Measurements from ENCODE around the gene ARL17A. TPM values are rescaled to one million over a fixed set of nuclear protein-coding genes. Genes with fewer than 3 reads are reported as not detected.
"Not testable (repeated sequence)": the region's sequence is repeated elsewhere in the genome, so short reads cannot be mapped to it uniquely, and the experiment has no call there.

The ARL17A gene
- polyA plus RNA-seq (ENCODE audit: insufficient read length): 27.4 TPM

DNA sequence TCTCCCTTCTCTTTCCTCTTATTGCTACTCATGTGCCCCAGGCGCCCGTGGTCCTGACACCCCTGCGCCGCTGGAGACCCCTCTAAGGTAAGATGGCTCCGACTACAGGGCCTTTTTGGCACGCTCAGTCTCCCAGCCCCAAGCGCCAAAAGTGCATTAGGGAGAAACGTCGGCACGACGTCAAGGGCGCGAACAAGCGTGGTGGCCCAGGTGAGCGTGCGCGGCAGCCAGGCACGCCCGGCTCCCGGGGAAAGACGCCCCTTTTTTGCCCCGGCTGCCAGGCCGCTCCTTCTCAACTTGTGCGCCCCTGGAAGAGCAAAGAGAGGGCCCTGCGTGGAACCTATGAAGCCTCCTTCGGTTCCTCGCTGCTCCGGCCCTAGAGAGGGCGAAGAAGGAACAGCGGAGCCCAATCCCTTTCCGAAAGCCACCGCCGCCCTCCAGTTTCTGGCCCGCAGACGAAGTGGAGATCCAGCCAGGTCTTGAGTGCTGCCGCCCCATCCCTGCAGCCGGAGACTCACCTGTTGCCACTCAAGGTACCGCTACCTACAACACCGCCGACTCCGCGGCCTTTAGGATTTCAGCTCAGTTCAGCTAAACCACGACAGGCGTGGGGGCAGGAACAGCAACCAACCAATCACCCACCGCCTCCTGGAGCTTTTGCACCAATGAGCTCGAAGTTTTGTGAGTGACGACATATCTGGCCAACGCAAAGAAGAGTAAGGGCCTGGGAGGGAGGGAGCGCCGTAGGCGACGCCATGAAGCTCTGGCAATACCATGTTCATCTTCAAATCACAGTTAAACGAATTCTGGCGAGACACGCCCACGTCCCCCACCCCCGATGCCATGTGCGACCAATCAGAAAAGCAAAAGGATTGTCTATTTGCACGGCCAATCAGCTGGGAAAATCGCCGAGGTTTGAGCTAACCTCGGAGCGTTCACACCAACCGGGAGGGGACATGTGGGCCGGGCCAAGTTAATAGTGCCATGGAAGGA, at the start of gene ARL17A:
Gene ARL17A (minus strand): TSS at position 609 of the 993 bp plus-strand sequence. CDS start 3,369 bp downstream, outside the sequence.
- DNase-seq: not testable (repeated sequence)

DNA sequence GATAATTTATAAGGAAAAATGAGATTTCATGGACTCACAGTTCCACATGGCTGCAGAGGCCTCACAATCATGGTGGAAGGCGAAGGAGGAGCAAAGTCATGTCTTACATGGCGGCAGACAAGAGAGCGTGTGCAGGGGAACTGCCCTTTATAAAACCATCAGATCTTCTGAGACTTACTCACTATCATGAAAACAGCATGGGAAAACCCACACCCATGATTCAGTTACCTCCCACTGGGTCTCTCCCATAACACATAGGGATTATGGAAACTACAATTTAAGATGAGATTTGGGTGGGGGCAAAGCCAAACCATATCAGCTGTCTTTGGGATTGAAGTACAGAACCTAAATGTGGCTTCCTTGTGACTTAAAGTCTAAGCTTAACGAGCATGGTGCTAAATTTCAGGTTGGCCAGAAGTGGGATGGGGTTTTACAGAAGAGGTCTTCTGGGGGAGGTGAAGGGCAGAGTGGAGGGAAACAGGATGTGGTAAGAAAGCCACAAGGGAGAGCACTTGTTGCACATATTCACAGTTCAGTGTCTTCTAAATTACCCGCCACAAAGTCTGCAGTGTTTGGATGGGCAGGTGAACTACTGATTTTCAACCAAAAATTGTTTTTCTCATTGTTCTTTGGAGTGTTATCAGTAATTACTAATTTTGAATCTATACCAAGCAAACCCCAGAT, 49.4 kb upstream of the ARL17A start:
- not testable (repeated sequence) for DNase-seq

DNA sequence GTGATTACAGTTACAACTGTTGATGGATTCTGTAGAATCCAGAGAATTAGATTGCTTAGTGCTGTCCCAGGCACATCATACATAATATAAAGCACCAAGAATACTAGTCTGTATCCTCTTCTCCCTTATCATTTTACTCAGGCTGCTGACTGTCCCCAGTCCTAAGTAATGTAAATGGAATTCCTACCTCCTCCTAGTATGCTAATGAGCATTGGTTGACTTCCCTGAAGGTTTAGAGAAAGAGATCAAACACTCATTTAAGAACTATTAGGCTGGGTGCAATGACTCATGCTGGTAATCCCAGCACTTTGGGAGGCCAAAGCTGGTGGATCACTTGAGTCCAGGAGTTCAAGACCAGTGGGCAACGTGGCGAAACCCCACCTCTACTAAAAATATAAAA, 48.0 kb upstream of the ARL17A start:
- not testable (repeated sequence) for DNase-seq

DNA sequence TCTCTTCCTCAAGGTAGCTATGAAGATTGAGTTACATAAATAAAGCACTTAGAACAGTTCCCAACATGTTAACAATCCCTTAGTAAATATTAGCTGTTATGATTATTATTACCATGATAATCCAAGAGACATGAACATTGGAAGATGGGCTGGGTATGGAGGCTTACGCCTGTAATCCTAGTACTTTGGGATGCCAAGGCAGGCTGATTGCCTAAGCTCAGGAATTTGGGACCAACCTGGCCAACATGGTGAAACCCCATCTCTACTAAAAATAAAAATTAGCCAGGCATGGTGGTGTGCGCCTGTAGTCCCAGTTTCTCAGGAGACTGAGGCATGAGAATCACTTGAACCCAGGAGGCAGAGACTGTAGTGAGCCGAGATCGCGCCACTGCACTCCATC, 45.2 kb upstream of the ARL17A start:
- DNase-seq: not testable (repeated sequence)

DNA sequence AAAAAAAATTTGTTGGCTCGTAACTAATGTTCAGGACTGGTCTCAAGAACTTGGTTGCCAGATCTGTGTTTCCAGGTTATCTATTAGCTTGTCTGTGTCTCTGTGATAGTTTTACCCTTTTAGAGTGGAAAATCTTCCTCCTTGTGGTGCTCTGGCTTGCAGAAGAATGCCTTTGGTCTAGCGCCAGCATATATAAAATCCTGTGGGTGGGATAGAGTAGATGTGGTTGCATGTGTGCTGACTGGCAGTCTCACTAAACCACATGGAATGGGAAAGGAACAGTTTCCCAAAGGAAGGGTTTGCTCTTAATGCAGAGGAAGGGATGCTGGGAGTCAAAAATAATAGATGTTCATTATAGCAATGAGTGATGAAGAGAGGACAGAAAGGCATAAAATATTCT, 44.3 kb upstream of the ARL17A start:
- not testable (repeated sequence) for DNase-seq

DNA sequence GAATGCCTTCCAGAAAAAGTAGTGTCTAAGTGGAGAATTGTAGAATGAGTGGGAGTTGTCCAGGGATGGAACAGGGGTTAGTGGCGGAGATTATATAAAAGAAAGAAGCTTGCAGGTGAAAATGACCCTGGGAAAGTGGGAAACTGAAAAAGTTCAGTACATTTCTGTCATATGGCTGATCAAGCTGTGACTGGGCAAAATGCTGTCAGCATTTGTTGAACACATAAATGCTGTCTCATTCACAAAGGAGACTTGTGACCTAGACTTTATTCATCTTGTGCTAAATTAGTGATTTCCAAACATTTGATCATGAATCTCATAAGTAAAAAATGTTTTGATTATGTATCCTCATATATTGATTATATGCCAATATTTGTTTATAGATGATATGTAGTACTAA, 39.5 kb upstream of the ARL17A start:
- DNase-seq: not testable (repeated sequence)

DNA sequence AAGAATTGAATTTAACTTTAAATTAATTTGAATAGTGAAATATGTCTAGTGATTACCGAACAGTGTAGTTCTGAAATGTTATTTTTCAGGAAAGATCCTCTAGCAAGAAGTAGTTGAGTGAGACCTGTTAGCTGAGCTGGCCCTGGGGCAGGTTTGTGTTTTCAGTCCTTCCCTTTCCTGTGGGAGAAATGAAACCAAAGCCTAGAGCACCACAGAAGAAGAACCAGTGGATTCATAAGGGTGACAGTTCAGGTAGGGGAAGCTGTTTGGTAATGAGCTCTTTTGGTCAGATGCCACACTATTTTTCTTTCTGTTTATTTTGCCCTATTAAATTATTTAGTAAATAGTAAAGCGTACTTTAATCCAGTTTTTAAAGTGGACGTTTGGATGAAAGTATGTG, 37.6 kb upstream of the ARL17A start:
- DNase-seq: not testable (repeated sequence)

DNA sequence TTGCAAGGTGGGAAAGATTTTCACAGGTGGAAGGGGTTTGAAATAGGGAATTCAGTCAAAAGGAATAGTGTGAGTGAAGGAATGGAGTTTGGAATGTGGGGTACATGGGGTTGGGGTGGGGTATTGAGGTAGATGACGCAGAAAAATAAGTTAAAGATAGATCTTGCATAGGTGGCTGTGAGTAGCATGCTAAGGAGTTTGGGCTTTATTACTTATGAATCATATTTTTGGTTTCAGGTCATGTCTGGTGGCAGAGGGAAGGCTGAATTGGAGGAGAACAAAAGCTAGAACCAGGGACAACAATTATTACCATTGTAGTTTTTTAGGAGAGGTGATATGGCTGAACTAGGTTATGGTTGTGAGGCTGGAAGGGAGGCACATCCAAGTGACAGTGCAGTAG, 34.4 kb upstream of the ARL17A start:
- not testable (repeated sequence) for DNase-seq

DNA sequence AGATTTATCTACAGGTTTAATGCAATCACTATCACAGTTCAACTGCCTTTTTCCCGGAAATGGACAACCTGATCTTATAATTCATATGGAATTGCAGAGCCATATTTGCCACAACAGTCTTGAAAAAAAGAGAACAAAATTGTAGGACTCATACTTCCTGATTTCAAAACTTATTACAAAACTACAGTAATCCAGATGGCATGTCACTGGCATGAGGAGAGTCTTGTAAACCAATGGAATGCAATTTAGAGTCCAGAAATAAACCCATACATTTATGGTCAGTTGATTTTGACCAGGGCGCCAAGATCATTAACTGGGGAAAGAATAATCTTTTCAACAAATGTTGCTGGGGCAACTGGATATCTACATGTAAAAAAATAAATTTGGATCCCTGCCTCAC, 31.8 kb upstream of the ARL17A start:
- not testable (repeated sequence) for DNase-seq

DNA sequence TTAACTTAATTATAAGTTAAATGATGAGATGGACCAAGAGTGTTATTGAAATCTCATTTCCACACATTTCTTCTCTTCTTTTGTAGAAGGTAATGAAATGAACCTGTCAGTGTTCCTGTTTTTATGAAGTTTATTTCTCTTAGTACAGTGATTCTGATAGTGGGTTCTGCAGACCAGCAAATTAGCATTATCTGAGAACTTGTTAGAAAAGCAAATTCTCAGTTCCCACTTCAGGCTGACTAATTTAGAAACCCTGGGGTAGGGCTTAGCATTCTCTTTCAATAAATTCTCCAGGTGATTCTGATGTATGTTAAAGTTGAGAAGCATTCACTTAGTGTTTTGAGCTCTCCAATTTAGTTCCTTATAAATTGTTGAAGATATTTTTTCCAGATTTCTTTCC, 23.6 kb upstream of the ARL17A start:
- DNase-seq: not testable (repeated sequence)

DNA sequence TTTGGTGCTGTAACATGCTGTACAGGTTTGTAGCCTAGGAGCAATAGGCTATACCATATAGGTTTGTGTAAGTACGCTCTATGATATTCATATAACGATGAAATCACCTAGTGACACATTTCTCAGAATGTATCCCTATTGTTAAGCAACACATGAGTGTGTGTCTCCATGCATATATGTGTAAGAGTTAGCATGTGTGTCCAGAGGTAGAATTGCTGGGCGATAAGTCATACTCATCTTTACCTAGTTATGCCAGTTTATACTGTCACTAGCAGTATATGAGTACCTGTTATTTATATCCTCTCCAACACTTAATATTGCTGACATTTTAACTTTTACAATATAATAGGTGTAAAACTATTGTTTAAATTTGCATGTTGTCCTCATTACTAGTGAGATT, 21.3 kb upstream of the ARL17A start:
- not testable (repeated sequence) for DNase-seq

DNA sequence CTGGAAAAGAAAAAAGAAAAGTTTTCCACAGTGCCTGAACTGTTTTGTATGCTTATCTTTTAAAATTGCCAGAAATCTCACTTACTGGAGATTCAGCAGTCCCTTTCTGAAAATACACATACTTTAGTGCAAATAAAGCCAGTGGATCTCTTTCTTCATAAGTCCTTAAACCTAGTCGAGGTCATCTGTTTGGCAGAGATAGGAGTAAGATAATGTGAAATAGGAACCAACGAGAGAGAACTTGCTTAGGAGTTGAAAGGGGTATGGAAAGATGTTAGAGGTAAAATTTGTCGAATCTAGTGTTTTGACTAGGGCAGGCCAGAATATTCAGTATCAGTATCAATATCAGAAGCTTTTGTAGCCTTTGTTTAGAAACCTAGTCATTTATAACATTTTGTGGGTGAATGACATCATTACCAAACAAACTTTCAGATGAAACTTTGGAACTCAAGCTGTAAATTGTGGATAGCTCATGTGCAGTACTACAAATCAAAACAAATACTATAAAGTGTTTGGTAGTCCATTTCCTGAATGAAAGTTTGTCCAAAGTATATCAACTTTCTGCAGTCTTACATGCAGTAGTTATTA, 18.9 kb upstream of the ARL17A start:
- not testable (repeated sequence) for DNase-seq

DNA sequence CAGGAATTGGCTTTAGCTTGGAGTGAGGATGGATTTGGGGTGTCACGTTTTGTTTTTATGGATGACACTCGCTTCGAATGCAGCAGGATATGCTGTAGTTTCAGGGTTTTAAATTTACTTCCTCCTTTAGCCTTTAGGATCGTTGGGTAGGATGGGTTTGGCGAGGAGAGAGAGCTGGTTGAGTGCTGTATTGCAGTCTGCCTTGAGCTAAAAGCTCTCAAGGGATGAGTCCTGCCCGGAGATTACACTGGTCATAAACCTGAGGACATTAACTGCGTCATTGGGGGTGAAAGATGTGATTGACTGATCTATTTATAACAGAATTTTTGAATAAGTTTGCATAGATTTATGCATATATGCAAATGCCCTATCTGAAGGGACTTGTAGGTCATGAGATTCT, 11.8 kb upstream of the ARL17A start:
- not testable (repeated sequence) for DNase-seq

DNA sequence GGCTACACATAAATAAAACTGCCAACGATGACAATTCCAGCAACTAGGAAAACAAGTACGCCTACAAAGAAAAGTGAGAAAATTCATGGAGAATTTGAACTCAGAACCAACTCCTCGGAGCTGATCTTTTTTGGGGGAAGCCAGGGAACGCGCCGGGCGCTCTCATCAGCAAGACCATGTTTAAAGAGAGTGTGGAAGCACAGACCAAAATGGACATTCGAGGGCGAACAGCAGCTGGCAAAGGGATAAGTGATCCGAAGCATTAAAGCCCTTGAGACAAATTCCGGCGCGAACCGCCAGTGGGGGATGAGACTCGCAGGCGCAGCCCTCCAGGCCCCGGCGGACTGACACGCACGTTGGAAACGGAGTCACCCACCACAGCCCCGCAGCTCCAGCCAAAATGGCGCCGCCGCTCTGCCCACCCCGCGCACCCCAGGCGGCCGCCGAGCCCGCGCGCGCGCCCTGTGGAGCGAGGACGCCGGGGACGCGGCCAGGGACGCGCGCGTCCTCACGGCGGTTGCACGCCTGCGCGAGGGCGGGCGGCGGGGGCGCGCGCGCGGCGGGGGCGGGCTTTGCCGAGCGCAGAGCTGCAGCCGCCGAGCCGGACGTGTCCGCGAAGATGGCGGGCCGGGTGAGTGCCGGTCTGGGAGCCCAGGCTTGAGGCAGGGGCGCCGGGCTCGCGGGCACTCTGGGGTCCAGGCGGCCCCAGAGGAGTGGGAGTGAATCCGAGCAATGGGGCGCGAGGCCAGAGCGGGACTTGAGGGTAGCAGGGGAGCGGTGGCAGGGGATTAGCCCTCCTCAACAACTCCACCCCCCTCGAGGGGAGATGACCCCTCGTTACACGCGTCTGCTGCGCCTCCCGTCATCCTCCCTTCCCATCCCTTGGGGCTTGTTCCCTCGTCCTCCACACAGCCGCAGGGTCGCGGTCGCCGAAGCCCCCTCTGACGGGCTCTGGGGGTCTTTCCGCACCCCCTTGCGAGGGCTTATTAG, 11.0 kb upstream of the ARL17A start, which contains the start of gene NSF:
Gene NSF (plus strand): TSS at position 513 of the 990 bp plus-strand sequence. CDS start 107 bp downstream, at position 620.
- DNase-seq: not testable (repeated sequence)

DNA sequence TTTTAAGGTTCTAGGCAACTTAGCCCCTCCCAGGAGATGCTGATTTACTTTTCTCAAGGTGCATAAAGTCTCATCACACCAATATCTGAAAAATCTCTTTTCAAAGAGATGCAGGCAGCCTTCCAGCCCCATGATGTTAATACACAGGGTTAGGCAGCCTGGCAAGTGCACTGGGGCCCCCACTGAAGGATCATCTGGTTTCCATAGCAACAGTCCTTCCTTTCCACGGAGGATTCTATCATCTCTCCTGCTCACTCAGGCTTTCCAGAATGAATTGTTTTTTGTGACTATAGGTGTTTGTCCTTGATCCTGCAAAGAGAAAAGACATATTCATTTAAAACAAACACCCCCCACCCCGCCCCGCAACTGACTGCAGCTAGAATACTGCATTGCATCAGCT, 6.0 kb upstream of the ARL17A start:
- not testable (repeated sequence) for DNase-seq

DNA sequence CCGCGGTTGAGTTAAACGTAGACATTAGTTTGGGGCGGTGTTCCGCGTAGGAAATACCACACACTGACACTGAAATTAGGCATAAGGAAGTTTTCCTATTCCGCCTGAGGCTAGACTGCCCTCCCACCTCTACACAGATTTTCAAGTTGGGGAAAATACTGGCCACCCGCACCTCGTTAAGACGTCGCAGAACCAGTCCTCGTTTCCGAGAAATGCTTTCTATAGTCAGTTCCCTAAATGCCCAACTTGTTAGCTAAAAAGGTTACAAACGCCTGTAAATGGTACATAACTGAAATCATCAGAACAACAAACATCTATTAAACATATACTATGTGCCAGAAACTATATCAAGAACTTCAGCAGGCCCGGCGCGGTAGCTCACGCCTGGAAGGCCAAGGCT, 591 bp upstream of the ARL17A start:
- not testable (repeated sequence) for DNase-seq

DNA sequence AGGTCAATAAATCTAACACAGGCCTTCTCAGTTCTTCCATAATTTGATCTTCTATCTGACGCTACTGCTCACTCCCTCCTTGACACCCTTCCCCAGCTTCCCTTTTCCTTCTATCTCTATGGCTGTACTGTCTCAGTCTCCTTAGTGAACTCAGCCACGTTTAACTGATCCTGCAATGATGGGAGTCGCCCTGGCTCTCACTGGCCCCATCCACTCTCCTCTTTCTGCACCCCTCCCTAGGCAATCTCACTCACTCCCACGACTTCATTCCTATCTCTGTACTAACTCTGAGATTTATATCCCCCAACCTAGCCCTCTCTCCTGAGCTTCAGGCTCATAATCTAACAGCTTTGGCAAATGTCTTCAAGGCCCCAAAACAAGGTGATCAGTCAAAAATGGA, 7.7 kb downstream of the ARL17A start:
- not testable (repeated sequence) for DNase-seq

DNA sequence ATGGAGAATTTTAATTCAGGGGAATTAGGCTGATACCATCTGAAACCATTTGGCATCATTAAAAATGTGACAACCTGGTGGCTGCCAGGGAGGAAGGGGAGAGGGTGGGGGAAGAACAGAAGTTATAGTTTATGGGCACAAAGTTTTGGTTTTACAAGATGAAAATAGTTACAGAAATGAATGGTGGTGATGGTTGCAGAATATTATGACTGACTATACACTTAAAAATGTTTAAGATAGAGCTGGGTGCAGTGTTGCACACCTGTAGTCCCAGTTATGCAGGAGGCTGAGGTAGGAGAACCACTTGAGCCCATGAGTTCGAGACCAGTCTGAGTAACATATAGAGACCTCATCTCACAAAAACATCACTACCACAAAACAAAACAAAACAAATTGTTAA, 12.5 kb downstream of the ARL17A start:
- not testable (repeated sequence) for DNase-seq

DNA sequence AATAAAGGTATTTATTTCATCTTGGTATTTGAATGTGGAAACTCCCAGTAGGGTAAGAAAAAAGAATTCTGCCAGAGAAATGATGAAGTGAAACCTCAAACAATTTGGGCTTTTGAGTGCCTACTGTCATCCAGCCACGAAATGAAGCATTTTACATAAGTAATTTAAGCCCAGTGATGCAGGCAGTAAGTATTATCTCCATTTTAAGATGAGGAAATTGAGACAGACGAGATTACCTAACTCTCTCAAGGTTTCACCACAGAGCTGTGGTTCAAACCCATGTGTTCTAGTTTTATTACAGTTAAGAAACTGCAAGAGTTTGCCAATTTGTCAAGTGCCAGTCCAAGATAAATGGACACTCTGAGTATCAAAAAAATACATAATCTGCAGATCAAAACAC, 13.2 kb downstream of the ARL17A start:
- DNase-seq: not testable (repeated sequence)

DNA sequence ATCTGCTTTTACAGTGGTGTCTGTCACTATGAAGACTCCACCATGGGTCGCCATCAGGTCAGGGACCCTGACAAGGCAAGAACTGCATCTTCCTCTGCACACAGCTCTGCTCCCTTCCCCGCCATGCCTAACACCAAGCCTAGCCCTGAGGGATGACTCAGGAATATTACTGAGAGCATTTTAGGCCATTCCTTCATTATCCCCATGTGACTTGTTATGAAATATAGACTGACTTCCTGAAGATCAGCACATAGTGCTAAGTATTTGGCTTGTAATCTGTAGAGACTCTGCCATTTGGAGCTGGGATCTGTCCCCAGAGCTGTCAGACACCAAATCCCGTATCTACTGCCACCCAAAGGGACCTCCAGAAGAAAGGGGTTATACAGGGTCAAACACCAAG, 19.4 kb downstream of the ARL17A start:
- DNase-seq: not testable (repeated sequence)

DNA sequence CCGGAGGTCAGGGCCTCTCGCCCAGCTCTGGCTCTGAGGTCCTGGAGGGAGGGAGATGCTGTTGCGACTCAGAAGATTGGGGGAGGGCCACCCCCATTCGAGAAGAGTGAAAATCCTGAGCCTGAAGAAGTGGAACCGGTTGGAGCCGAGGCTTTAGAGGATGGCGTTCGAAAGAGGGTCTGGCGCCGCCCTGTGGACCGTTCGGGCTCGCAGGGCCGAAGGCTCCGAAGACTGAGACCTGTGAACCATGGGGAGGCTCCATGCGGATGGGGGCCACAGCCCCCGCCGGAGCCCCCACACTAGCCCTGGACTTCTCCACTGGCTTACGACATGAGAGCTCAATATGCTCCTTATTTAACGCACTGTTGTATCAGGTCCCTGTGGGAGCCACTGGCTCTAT, 20.3 kb downstream of the ARL17A start:
- not testable (repeated sequence) for DNase-seq

Measured in hindlimb muscle (tissue), 1 donor.